WI38 (cell line): Measurements from ENCODE around the gene GAS2L2.
"Not testable (repeated sequence)": the region's sequence is repeated elsewhere in the genome, so short reads cannot be mapped to it uniquely, and the experiment has no call there.

Experiments
- H3K4me3 ChIP-seq: 2 replicates; pipeline ENCODE4 v1.5.1; 2011; ENCODE audit warnings: low read depth, mild to moderate bottlenecking, control low read depth, low read length
- TF ChIP-seq, protein P1 (sequence below): IDR thresholded peaks from 2 replicates; pipeline ENCODE4 v1.5.1; 2012; ENCODE audit warnings: low read depth, mild to moderate bottlenecking, control low read depth, low read length

GAS2L2 gene

DNA sequence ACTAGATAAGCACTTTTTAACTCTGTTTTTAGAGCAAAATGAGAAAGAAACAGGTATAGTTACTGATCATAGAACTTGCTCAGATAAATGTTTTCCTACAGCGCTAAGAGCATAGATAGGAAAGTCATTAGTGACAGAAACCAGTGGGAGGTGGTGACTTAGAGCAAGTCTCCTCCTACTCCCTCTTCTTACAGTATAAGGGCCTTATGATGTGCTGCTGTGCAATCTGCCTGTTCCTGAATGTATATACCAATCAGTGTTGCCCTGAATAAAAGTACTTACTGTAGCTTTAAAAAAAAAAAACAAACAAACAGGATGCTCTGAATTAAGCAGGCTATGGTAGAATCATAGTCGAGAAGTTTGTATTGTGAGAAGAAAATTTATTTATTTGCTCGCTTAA is 44.9 kb downstream of the GAS2L2 start:
- TF ChIP-seq, protein P1, sequence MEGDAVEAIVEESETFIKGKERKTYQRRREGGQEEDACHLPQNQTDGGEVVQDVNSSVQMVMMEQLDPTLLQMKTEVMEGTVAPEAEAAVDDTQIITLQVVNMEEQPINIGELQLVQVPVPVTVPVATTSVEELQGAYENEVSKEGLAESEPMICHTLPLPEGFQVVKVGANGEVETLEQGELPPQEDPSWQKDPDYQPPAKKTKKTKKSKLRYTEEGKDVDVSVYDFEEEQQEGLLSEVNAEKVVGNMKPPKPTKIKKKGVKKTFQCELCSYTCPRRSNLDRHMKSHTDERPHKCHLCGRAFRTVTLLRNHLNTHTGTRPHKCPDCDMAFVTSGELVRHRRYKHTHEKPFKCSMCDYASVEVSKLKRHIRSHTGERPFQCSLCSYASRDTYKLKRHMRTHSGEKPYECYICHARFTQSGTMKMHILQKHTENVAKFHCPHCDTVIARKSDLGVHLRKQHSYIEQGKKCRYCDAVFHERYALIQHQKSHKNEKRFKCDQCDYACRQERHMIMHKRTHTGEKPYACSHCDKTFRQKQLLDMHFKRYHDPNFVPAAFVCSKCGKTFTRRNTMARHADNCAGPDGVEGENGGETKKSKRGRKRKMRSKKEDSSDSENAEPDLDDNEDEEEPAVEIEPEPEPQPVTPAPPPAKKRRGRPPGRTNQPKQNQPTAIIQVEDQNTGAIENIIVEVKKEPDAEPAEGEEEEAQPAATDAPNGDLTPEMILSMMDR: no peak

DNA sequence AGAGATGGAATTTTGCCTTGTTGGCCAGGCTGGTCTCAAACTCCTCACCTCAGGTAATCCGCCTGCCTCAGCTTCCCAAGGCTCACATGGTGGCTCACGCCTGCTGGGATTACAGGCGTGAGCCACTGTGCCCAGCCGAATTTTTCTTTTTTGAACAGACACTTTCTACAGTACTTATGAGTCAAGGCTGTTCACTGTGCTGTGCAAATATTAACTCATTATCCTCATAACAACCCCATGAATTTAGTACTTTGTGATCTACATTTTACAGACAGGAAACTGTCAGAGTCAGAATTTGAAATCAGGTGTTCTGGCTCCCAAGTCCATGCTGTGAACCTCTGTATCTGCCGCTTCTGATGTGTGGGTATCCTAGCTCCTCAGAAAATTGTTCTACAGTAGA is 47.3 kb downstream of the GAS2L2 start:
- TF ChIP-seq, protein P1: no peak

More for the DNA sequence above, 44.9 kb downstream of the GAS2L2 start:
- no peak overlapping the region for H3K4me3 ChIP-seq

DNA sequence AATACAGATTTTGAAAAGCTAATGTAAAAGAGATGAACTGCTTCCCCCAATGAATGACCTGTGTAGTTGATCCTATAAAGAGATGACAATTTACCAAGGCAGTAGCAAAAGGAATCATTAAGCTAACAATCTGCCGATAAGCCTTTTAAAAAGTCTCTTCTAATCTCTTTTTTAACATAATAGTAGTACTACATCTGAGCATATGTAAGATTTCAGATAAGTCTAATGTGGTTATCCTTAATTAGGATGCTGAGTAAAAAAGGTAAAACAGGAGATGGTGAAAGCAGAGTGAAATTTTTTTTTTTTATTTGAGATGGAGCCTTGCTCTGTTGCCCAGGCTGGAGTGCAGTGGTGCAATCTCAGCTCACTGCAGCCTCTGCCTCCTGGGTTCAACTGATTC is 47.8 kb downstream of the GAS2L2 start:
- TF ChIP-seq, protein P1: no peak
- H3K4me3 ChIP-seq: no peak overlapping the region

More for the DNA sequence above, 47.3 kb downstream of the GAS2L2 start:
- H3K4me3 ChIP-seq: no peak overlapping the region

DNA sequence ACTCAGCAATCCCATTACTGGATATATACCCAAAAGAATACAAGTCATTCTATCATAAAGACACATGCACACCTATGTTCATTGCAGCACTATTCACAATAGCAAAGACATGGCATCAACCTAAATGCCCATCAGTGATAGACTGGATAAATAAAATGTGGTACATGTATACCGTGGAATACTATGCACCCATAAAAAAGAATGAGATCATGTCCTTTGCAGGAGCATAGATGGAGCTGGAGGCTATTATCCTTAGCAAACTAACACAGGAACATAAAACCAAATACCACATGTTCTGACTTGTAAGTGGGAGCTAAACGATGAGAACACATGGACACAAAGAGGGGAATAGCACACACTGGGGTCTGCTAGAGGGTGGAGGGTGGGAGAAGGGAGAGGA is 49.7 kb downstream of the GAS2L2 start:
- not testable (repeated sequence) for H3K4me3 ChIP-seq

DNA sequence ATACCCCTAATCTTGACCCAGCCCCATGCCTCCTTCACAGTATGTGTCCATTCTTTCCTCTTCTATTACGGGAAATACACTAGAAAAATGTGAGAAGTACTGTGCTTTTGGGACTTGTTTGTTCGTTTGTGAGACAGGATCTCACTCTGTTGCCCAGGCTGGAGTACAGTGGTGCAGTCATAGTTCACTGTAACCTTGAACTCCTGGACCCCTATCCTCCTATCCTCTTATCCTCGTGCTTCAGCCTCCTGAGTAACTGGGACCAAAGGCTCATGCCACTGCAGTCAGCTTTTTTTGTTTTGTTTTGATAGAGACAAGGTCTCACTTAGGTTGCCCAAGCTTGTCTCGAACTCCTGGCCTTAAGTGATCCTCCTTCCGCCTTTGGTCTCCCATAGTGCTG is 51.5 kb downstream of the GAS2L2 start:
- no peak overlapping the region for H3K4me3 ChIP-seq
- TF ChIP-seq, protein P1: no peak

DNA sequence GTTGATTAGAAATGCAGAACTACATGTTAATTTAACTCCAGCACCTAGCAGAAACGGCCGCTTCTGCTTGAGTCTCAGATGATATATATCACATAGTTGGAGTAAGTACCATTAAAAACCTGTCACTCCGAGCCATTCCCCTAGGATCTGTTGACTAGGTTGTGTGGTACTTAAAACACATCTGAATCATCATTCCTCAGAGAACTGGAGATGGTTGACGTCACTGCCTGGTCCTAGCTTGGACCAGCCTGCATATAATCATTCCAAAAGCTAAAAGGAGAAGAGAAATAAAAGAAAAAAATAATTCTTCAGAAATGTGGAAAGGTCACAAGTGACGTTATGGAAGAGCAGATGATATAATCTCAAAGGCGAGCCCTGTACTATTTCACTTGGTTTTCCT is 52.9 kb downstream of the GAS2L2 start:
- TF ChIP-seq, protein P1: no peak
- no peak overlapping the region for H3K4me3 ChIP-seq

DNA sequence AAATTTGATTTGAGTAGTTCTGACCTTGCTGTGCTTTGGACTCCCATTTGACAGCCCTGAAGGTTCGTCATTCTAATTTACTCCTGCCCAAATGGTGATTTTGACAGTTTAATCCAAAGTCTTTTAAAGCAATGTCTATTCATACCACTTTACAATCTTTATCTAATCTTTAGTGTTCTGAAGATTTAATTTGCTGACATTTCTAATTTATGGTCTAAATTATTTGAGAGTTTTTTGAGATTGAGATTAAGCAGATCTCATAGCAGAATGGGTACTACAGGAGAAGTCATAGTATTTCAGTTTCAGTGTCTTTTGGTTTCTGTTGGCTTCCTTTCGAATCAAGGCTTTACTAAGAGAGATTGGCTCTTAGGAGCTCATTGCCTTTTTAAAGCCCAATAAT is 54.2 kb downstream of the GAS2L2 start:
- TF ChIP-seq, protein P1: no peak

DNA sequence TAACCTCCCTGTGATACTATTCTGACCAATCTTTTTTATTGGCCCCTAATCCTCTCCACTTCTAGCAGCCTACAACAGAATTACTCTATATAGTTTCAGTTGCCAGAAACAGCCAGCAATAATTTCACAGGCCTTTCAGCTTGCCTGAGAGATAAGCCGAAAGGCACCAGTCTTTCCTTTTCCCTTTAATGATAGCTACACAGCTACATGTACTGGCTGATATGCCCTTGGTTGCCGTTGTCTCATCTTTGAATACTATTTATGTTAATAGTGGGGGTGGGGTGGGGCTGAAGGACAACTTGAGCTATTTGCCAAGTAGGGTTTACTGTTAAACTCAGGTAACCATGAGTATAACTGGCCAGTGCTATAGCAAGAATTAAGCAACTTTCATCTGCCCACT is 57.4 kb downstream of the GAS2L2 start:
- no peak overlapping the region for H3K4me3 ChIP-seq
- TF ChIP-seq, protein P1: no peak

More for the DNA sequence above, 54.2 kb downstream of the GAS2L2 start:
- H3K4me3 ChIP-seq: no peak overlapping the region
